Dermis lymphatic vessel endothelial cell (primary cell): ENCODE measurements around the gene SLC25A17. TPM values are rescaled to one million over a fixed set of nuclear protein-coding genes. Genes with fewer than 3 reads are reported as not detected.

Source experiments
- total RNA-seq: library from RNA; depleted of rRNA; stranded (reverse); fragments of >200 nt; gene quantifications from 2 replicates; pipeline ENCODE4 v1.2.1, GENCODE V29; 2014

Gene SLC25A17
- 15.8 and 19.1 TPM in 2 replicates for total RNA-seq

GRCh38 chr22:40818747-40819598 is at the start of gene SLC25A17:
Gene SLC25A17, minus strand, starts transcription at chr22:40819346. Its CDS starts 98 bp downstream, at chr22:40819248.

GRCh38 chr22:40862013-40862412 is 42.9 kb upstream of the SLC25A17 start, which contains the start of gene DNAJB7:
Gene DNAJB7, minus strand, starts transcription at chr22:40862113. Its CDS starts 119 bp downstream, at chr22:40861994.

GRCh38 chr22:40856513-40857308 is 37.6 kb upstream of the SLC25A17 start, which contains the start of the genes ST13 and XPNPEP3:
Gene ST13, minus strand, starts transcription at chr22:40856639. Its CDS starts 99 bp downstream, at chr22:40856540.
Gene XPNPEP3, plus strand, starts transcription at chr22:40857148. Its CDS starts 34 bp downstream, at chr22:40857182.

Other genes starting within 250 kb of the SLC25A17 start
- gene MRTFA, start 182.6 kb downstream of the SLC25A17 start, total RNA-seq, result 16.8 and 17.2 TPM in 2 replicates
- gene MCHR1, start 139.9 kb downstream of the SLC25A17 start, total RNA-seq, result 0.11 TPM in 1 of 2 replicates, not detected in the other
- gene ST13, start 37.3 kb upstream of the SLC25A17 start, total RNA-seq, result 202 and 254 TPM in 2 replicates
- gene XPNPEP3, start 37.8 kb upstream of the SLC25A17 start, total RNA-seq, result 5.1 and 7.4 TPM in 2 replicates
- not detected in 2 replicates for gene DNAJB7, start 42.8 kb upstream of the SLC25A17 start, total RNA-seq
- 69.2 and 79.3 TPM in 2 replicates for gene RBX1, start 132.0 kb upstream of the SLC25A17 start, total RNA-seq